H1 (cell line): ENCODE measurements around the gene SLC18A3. TPM values are rescaled to one million over a fixed set of nuclear protein-coding genes. Genes with fewer than 3 reads are reported as not detected.

Experiments used
- CTCF ChIA-PET: fragments of 300-600 bp; sonication (Branson Sonifier 250); formaldehyde crosslinking; loops from one replicate; lab custom pipeline; 2021; ENCODE audit not compliant: partially characterized antibody; lab: Charles Lee
- POLR2A ChIA-PET: fragments of 300-600 bp; sonication (Branson Sonifier 250); formaldehyde crosslinking; loops from one replicate; lab custom pipeline; 2021; ENCODE audit warnings: inconsistent platforms; ENCODE audit not compliant: partially characterized antibody; lab: Charles Lee
- DNase-seq, 2 experiments: peaks; one replicate each; pipeline versions ENCODE4 v3.0.0 to v3.0.0-alpha.2; 2010 to 2022; ENCODE audit warnings: low spot score in 2 of 2, low read depth in 1 of 2, mixed read lengths in 1 of 2
- FAIRE-seq: peaks from 2 replicates; lab custom pipeline; 2011; peaks lifted over from hg19 to GRCh38; lab: Jason Lieb, UNC
- H2AFZ ChIP-seq: 2 replicates; pipeline ENCODE4 v1.8.1; 2012; ENCODE audit warnings: low read length, inconsistent platforms
- H2AK5ac ChIP-seq: 2 replicates; pipeline ENCODE4 v1.6.1; 2013; ENCODE audit warnings: low read depth, low read length
- H2BK120ac ChIP-seq: replicated peaks from 2 replicates; pipeline ENCODE3; 2013; ENCODE audit warnings: low read depth, low read length, inconsistent platforms
- H2BK12ac ChIP-seq: 2 replicates; pipeline ENCODE4 v1.6.1; 2013; ENCODE audit warnings: low read depth, low read length
- H2BK15ac ChIP-seq: 2 replicates; pipeline ENCODE4 v1.6.1; 2013; ENCODE audit warnings: low read length
- H2BK20ac ChIP-seq: 2 replicates; pipeline ENCODE4 v1.6.1; 2013; ENCODE audit warnings: low read length
- H2BK5ac ChIP-seq: 2 replicates; pipeline ENCODE4 v1.6.1; 2013; ENCODE audit warnings: low read depth, low read length
- H3K14ac ChIP-seq: 2 replicates; pipeline ENCODE4 v1.6.1; 2013; ENCODE audit warnings: inconsistent platforms; ENCODE audit not compliant: insufficient read length
- H3K18ac ChIP-seq: 2 replicates; pipeline ENCODE4 v1.6.1; 2013; ENCODE audit warnings: low read length; ENCODE audit errors: extremely low read depth
- H3K23ac ChIP-seq: 2 replicates; pipeline ENCODE4 v1.6.1; 2013; ENCODE audit warnings: inconsistent platforms; ENCODE audit not compliant: insufficient read length
- H3K23me2 ChIP-seq: 2 replicates; pipeline ENCODE4 v1.6.1; 2013; ENCODE audit warnings: low read depth, low read length
- H3K27ac ChIP-seq: 2 replicates; pipeline ENCODE4 v1.6.1; 2011; ENCODE audit warnings: low read depth, low read length, inconsistent platforms
- H3K27me3 ChIP-seq, 4 experiments: replicated peaks in 1 of 4; 1 replicate in 1 of 4; 2 replicates in 3 of 4; pipeline versions ENCODE4 v1.6.1 to v1.8.1; 2011 to 2013; ENCODE audit warnings: low read length in 3 of 4, mild to moderate bottlenecking in 3 of 4, inconsistent platforms in 2 of 4, mixed read lengths in 2 of 4, moderate library complexity in 1 of 4; ENCODE audit not compliant: control insufficient read depth in 3 of 4, insufficient read depth in 3 of 4; ENCODE audit errors: extremely low read depth in 1 of 4
- H3K36me3 ChIP-seq, 4 experiments: 2 replicates each; pipeline versions ENCODE4 v1.6.1 to v1.8.1; 2011 to 2013; ENCODE audit warnings: mild to moderate bottlenecking in 4 of 4, low read length in 3 of 4, moderate library complexity in 2 of 4, control low read depth in 1 of 4, inconsistent platforms in 1 of 4; ENCODE audit not compliant: insufficient read depth in 4 of 4, control insufficient read depth in 2 of 4
- H3K4ac ChIP-seq: replicated peaks from 2 replicates; pipeline ENCODE3; 2013; ENCODE audit warnings: low read length, low read depth, mixed read lengths, inconsistent platforms; ENCODE audit not compliant: insufficient read length
- H3K4me1 ChIP-seq, 4 experiments: replicated peaks in 1 of 4; 1 replicate in 1 of 4; 2 replicates in 3 of 4; pipeline versions ENCODE4 v1.6.1 to v1.8.1; 2011 to 2013; ENCODE audit warnings: low read length in 3 of 4, inconsistent platforms in 2 of 4, mixed read lengths in 1 of 4; ENCODE audit not compliant: insufficient read depth in 4 of 4, control insufficient read depth in 3 of 4
- H3K4me2 ChIP-seq, 2 experiments: 2 replicates each; pipeline versions ENCODE4 v1.6.1 to v1.8.1; 2011 to 2013; ENCODE audit warnings: low read depth in 2 of 2, low read length in 2 of 2, control low read depth in 1 of 2, inconsistent platforms in 1 of 2, mild to moderate bottlenecking in 1 of 2; ENCODE audit not compliant: insufficient read depth in 1 of 2
- H3K4me3 ChIP-seq, 4 experiments: fragments of 200-600, 300-600 bp in 1 of 4; sonication (generic), shearing (Covaris generic), sonication (Bioruptor Twin) in 1 of 4; 2 replicates each; pipeline versions ENCODE4 v1.5.1 to v1.8.1; 2011 to 2016; ENCODE audit warnings: low read length in 4 of 4, low read depth in 3 of 4, control low read depth in 2 of 4, inconsistent platforms in 2 of 4, mild to moderate bottlenecking in 2 of 4, mixed read lengths in 1 of 4, moderate library complexity in 1 of 4; ENCODE audit not compliant: insufficient read depth in 2 of 4; ENCODE audit errors: extremely low read depth in 1 of 4
- H3K56ac ChIP-seq: replicated peaks from 2 replicates; pipeline ENCODE3; 2013; ENCODE audit warnings: low read depth, mild to moderate bottlenecking, mixed read lengths, low read length, inconsistent platforms; ENCODE audit not compliant: insufficient read length
- H3K79me1 ChIP-seq: 2 replicates; pipeline ENCODE4 v1.6.1; 2013; ENCODE audit warnings: low read depth, low read length, control low read depth
- H3K79me2 ChIP-seq, 2 experiments: 2 replicates each; pipeline versions ENCODE4 v1.6.1 to v1.8.1; 2012 to 2013; ENCODE audit warnings: low read length in 2 of 2, mild to moderate bottlenecking in 2 of 2, inconsistent platforms in 1 of 2; ENCODE audit not compliant: insufficient read depth in 2 of 2, control insufficient read depth in 1 of 2
- H3K9ac ChIP-seq, 4 experiments: replicated peaks in 1 of 4; 1 replicate in 1 of 4; 2 replicates in 3 of 4; pipeline versions ENCODE4 v1.6.1 to v1.8.1; 2011 to 2013; ENCODE audit warnings: low read depth in 3 of 4, low read length in 3 of 4, control low read depth in 2 of 4, mild to moderate bottlenecking in 2 of 4, moderate library complexity in 2 of 4, inconsistent platforms in 1 of 4; ENCODE audit errors: extremely low read depth in 1 of 4
- H3K9me3 ChIP-seq, 2 experiments: 2 replicates each; pipeline versions ENCODE4 v1.6.1 to v1.8.1; 2012 to 2013; ENCODE audit warnings: mild to moderate bottlenecking in 2 of 2, moderate library complexity in 2 of 2, control low read depth in 1 of 2, inconsistent platforms in 1 of 2, low read depth in 1 of 2, low read length in 1 of 2, mixed read lengths in 1 of 2; ENCODE audit not compliant: insufficient read depth in 2 of 2
- H4K20me1 ChIP-seq, 2 experiments: replicated peaks in 1 of 2; 2 replicates each; pipeline versions ENCODE3 to v1.8.1; 2011 to 2013; ENCODE audit warnings: inconsistent platforms in 2 of 2, low read length in 2 of 2, mild to moderate bottlenecking in 1 of 2; ENCODE audit not compliant: insufficient read depth in 2 of 2, control insufficient read depth in 1 of 2
- H4K5ac ChIP-seq: 2 replicates; pipeline ENCODE4 v1.6.1; 2013; ENCODE audit warnings: low read length, low read depth, mixed read lengths, inconsistent platforms; ENCODE audit not compliant: insufficient read length
- H4K8ac ChIP-seq: 2 replicates; pipeline ENCODE4 v1.8.0; 2013; ENCODE audit warnings: mild to moderate bottlenecking, moderate library complexity, low read length, inconsistent platforms; ENCODE audit not compliant: insufficient read depth; ENCODE audit errors: extremely low read depth
- H4K91ac ChIP-seq: replicated peaks from 2 replicates; pipeline ENCODE3; 2013; ENCODE audit warnings: low read length, mixed read lengths, inconsistent platforms; ENCODE audit not compliant: insufficient read length
- ASH2L ChIP-seq: fragments of 200-600, 300-600 bp; sonication (generic); IDR thresholded peaks from one replicate; pipeline ENCODE4 v1.7.1; 2017; ENCODE audit warnings: low read length
- BCL11A ChIP-seq, 2 experiments: IDR thresholded peaks; one replicate each; pipeline ENCODE4 v1.6.1; 2011; ENCODE audit warnings: low read depth in 2 of 2, low read length in 2 of 2, mild to moderate bottlenecking in 2 of 2
- CEBPB ChIP-seq: IDR thresholded peaks from 2 replicates; pipeline ENCODE4 v1.6.1; 2012; ENCODE audit warnings: low read depth, low read length
- CHD1 ChIP-seq: IDR thresholded peaks from 2 replicates; pipeline ENCODE4 v1.6.1; 2012; ENCODE audit warnings: low read depth, low read length, improper control_type of control experiment
- GABPA ChIP-seq: IDR thresholded peaks from 2 replicates; pipeline ENCODE4 v1.6.1; 2011; ENCODE audit warnings: mild to moderate bottlenecking, low read length, moderate library complexity, borderline replicate concordance; ENCODE audit not compliant: insufficient read depth
- JUND ChIP-seq: IDR thresholded peaks from 2 replicates; pipeline ENCODE4 v1.6.1; 2011; ENCODE audit warnings: mild to moderate bottlenecking, improper control_type of control experiment, low read length
- NANOG ChIP-seq: IDR thresholded peaks from 2 replicates; pipeline ENCODE4 v1.6.1; 2011; ENCODE audit warnings: low read length, low read depth, mild to moderate bottlenecking, inconsistent platforms; ENCODE audit not compliant: insufficient read depth, poor library complexity, severe bottlenecking
- POLR2AphosphoS5 ChIP-seq: IDR thresholded peaks from 2 replicates; pipeline ENCODE4 v1.6.1; 2011; ENCODE audit warnings: low read depth, low read length
- SIX5 ChIP-seq: IDR thresholded peaks from 2 replicates; pipeline ENCODE4 v1.6.1; 2011; ENCODE audit warnings: mild to moderate bottlenecking, low read depth, low read length
- SP2 ChIP-seq: IDR thresholded peaks from 2 replicates; pipeline ENCODE4 v1.6.1; 2012; ENCODE audit warnings: mild to moderate bottlenecking, low read length, inconsistent platforms
- SUZ12 ChIP-seq: fragments of 200-600 bp; sonication (generic); IDR thresholded peaks from 2 replicates; pipeline ENCODE4 v1.6.1; 2012; ENCODE audit warnings: mild to moderate bottlenecking, inconsistent platforms, low read length, moderate library complexity, mixed read lengths
- TAF1 ChIP-seq: IDR thresholded peaks from 2 replicates; pipeline ENCODE4 v1.6.1; 2011; ENCODE audit warnings: mild to moderate bottlenecking, low read depth, low read length
- WGBS, 2 experiments: shearing (Covaris generic) in 1 of 2; methylation state at CpG; one replicate each; pipeline versions ENCODE4 v1.1.6 to v1.1.7; 2013 to 2015; ENCODE audit warnings: low lambda C conversion rate in 2 of 2, mixed read lengths in 2 of 2, inconsistent platforms in 1 of 2, low coverage in 1 of 2, missing lambda C conversion rate in 1 of 2; ENCODE audit not compliant: insufficient replicate concordance in 2 of 2, insufficient coverage in 1 of 2, insufficient read length in 1 of 2; ENCODE audit errors: extremely low coverage in 1 of 2, missing lambda C conversion rate in 1 of 2; 5-methylcytosine and 5-hydroxymethylcytosine counted together
- polyA plus RNA-seq, 7 experiments: library from polyadenylated mRNA; depleted of rRNA in 3 of 7; stranded (reverse) in 5 of 7; unstranded in 2 of 7; fragments of >200 nt in 5 of 7; fragments of 200-250 nt in 2 of 7; gene quantifications; 1 replicate in 5 of 7; 2 replicates in 1 of 7; 4 replicates in 1 of 7; pipeline versions ENCODE4 v1.2.1 to v1.2.3, GENCODE V29; 2011 to 2013; ENCODE audit warnings: missing spikeins in 2 of 7, mixed read lengths in 2 of 7
- total RNA-seq: library from RNA; stranded (reverse); fragmentation: NEBNext Ultra II Directional; extraction: Animal tissue kit (Norgen Biotek cat#: 25700); gene quantifications from 2 replicates; pipeline ENCODE4 v1.2.1, GENCODE V29; 2021
- TF ChIP-seq, protein P1 (sequence below): IDR thresholded peaks from 2 replicates; pipeline ENCODE4 v1.6.1; 2011; ENCODE audit warnings: low read length, improper control_type of control experiment

SLC18A3 gene
- total and polyA plus RNA-seq, 2 of the 8 experiments (the other 6 are each of a cell fraction or from before 2014, with no cell fraction given), result 0.17 TPM; not detected in 1

DNA sequence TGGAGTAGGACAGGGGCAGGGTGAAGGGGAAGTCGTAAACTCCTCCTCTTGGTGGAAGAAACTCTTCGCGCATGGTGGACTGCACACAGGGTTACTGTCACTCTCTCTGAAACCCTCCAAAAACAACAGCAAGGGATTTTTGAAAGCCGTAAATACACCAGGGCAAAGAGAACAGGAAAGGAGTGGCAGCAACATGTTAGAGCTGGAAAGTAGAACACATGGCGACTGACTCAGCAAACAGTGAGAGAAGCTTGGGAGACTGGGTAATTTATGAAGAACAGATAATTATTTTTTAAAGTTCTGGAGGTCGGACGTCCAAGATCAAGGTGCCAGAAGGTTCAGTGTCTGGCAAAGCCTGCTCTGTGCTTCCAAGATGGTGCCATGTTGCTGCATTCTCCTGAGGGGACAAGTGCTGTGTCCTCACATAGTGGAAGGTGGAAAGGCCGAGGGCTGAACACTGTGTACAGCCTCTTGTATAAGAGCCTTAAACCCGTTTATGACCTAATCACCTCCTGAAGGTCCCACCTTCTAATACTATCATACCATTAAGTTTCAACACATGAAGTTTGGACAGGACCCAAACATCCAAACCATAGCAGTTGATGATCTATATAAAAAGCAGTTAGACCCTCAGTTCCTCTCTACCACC lies 46.9 kb downstream of the SLC18A3 start:
- 93% methylated on average over 9 of the region's 9 CpGs; no CpG with 5 or more reads in 1 of the 2 experiments for WGBS, 2 experiments
- no peak for FAIRE-seq
- no peak for TF ChIP-seq JUND
- TF ChIP-seq POLR2AphosphoS5, result no peak
- TF ChIP-seq SP2, result no peak
- TF ChIP-seq GABPA, result no peak
- TF ChIP-seq ASH2L, result no peak
- TF ChIP-seq, protein P1, sequence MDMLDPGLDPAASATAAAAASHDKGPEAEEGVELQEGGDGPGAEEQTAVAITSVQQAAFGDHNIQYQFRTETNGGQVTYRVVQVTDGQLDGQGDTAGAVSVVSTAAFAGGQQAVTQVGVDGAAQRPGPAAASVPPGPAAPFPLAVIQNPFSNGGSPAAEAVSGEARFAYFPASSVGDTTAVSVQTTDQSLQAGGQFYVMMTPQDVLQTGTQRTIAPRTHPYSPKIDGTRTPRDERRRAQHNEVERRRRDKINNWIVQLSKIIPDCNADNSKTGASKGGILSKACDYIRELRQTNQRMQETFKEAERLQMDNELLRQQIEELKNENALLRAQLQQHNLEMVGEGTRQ, result no peak
- TF ChIP-seq SIX5, result no peak
- no peak for TF ChIP-seq CHD1
- TF ChIP-seq SUZ12, result no peak
- no peak for TF ChIP-seq CEBPB
- TF ChIP-seq NANOG, result no peak
- no peak for TF ChIP-seq BCL11A (IDR thresholded peaks at IDR 0.05; ENCODE audit: low read depth in 2 of 2, low read length in 2 of 2)
- TF ChIP-seq TAF1, result no peak

More for the DNA sequence above, 46.9 kb downstream of the SLC18A3 start:
- peaks cover 0 to 2% (median 0%) of the 10 kb centered on the region in 4 experiments; a peak in 1 of 7 replicates for H3K27me3 ChIP-seq
- no peak overlapping the region; the same call in 1 of the 2 replicates for H2AFZ ChIP-seq
- H3K56ac ChIP-seq, result no peak overlapping the region
- no peak overlapping the region for H4K5ac ChIP-seq
- H3K9ac ChIP-seq, result no peak overlapping the region
- no peak overlapping the region for H2BK5ac ChIP-seq
- no peaks in the 10 kb centered on the region for H3K79me2 ChIP-seq
- no peaks in the 10 kb centered on the region for H3K79me1 ChIP-seq
- no peak overlapping the region for H2AK5ac ChIP-seq
- H4K91ac ChIP-seq, result no peak overlapping the region
- H3K23ac ChIP-seq, result no peak overlapping the region
- no peak overlapping the region for H2BK12ac ChIP-seq
- H2BK120ac ChIP-seq, result no peak overlapping the region
- H3K27ac ChIP-seq, result no peak overlapping the region
- H3K23me2 ChIP-seq, result no peaks in the 10 kb centered on the region
- H2BK20ac ChIP-seq, result no peak overlapping the region
- H3K36me3 ChIP-seq, result no peaks in the 10 kb centered on the region
- no peak overlapping the region for H3K14ac ChIP-seq
- no peak overlapping the region for H3K18ac ChIP-seq
- no peak overlapping the region for H3K4me3 ChIP-seq
- H4K8ac ChIP-seq, result no peak overlapping the region
- ChIA-PET POLR2A (no interaction called here), CTCF (interaction anchor here (1.2 kb wide), 1 partner anchor 8 kb away, joined by 3 read pairs; no protein-coding TSS in a partner anchor)
- H3K4me1 ChIP-seq, result peaks cover 0 to 8% (median under 1%) of the 10 kb centered on the region in 4 experiments; a peak in 3 of 7 replicates
- H3K4ac ChIP-seq, result no peak overlapping the region
- H3K9me3 ChIP-seq, result peaks cover 0 to 4% of the 10 kb centered on the region in 2 experiments; a peak in 1 of 4 replicates
- no peaks in the 10 kb centered on the region for H4K20me1 ChIP-seq
- no peak for DNase-seq
- H2BK15ac ChIP-seq, result no peak overlapping the region
- H3K4me2 ChIP-seq, result no peak overlapping the region
